GM12891 (cell line): ENCODE results near the gene SPATA45.

Experiments used
- POLR2A ChIP-seq: IDR thresholded peaks from 2 replicates; pipeline ENCODE4 v1.6.1; 2011; ENCODE audit warnings: low read depth, low read length, control low read depth
- POLR2AphosphoS5 ChIP-seq: IDR thresholded peaks from 2 replicates; pipeline ENCODE4 v1.6.1; 2011; ENCODE audit warnings: low read depth, low read length, control low read depth

DNA sequence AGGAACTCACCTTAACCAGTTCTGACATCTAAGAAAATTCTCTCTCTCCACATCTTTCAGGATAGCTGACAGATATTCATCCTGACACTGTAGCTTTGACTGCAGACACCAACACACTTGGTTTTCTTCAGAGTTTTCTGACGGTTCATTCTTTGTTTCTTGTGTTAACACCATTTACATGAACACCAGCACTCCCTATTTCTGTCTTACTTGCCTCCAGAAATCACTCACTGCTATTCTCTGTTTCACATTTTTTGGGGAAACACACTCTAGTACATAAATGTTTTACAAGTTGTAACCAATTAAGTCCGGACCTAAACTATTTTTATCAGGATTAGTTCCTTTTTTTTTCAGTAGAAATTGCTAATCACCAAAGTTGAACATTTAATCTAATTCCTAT is 26.1 kb upstream of the SPATA45 start:
- no peak for TF ChIP-seq POLR2A
- no peak for TF ChIP-seq POLR2AphosphoS5
